ENCODE results near the gene SGSM1.

Gene SGSM1

DNA sequence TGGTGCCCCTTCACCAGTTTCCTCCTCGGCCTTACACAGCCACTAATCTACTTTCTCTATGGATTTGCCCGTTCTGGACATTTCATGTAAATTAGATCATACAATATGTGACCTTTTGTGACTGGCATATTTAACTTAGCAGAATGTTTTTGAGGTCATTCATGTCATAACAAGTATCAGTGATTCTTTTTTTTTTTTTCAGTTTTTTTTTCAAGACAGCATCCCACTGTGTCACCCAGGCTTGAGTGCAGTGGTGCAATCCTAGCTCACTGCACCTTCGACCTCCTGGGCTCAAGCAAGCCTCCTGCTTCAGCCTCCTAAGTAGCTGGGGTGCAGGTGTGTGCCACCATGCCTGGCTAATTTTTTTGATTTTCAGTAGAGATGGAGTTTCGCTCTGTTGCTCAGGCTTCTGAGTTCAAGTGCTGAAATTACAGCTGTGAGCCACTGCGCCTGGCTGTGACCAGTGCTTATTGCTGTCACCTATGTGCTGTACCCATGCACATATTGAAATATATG, 169.2 kb downstream of the SGSM1 start:
- H3K4me3 ChIP-seq (ENCODE audit: low read length): no peak overlapping the region
- no peak overlapping the region for H3K9ac ChIP-seq (ENCODE audit: low read depth, low read length)
- H3K27me3 ChIP-seq (ENCODE audit: insufficient read depth, low read length): no peaks in the 10 kb centered on the region
- no peaks in the 10 kb centered on the region for H3K36me3 ChIP-seq (ENCODE audit: insufficient read depth, low read length)
- H3K9me3 ChIP-seq (ENCODE audit: insufficient read depth, low read depth, low read length): no peaks in the 10 kb centered on the region
- WGBS: 87% methylated on average over 5 of the region's 5 CpGs
- H3K27ac ChIP-seq (ENCODE audit: low read depth, low read length): no peak overlapping the region
- H3K4me1 ChIP-seq (ENCODE audit: insufficient read depth, low read length): peaks cover 32% of the 10 kb centered on the region

DNA sequence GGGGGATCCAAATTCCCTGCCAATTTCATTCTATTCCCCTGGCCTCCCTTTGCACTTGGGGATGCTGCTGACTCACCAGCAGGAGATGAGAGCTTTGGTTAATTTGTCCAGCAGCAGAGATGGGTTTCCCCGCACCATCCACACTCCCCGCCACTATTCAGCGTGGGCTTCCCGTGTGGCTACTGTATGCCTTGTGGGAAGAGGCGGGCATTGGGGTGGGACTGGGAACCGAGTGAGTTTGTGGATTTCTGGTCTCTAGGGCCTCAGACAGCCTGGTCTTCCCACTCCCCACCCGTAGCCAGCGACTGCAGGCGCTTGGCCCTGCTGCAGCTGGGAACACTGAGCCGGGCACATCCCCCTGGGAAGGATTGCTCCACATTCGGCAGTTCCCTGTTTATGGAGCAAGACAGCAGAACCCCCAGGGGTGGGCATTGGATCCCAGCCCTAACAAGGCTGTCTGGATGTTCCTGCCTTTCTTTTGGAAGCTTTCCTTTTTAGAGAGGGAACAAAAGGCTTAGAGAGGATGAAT, 169.9 kb downstream of the SGSM1 start:
- H3K27ac ChIP-seq (ENCODE audit: low read depth, low read length): peak overlapping the region; percentile 79
- no peaks in the 10 kb centered on the region for H3K27me3 ChIP-seq (ENCODE audit: insufficient read depth, low read length)
- H3K4me1 ChIP-seq (ENCODE audit: insufficient read depth, low read length): peaks cover 29% of the 10 kb centered on the region
- WGBS: 64% methylated on average over 11 of the region's 11 CpGs
- no peaks in the 10 kb centered on the region for H3K36me3 ChIP-seq (ENCODE audit: insufficient read depth, low read length)
- no peaks in the 10 kb centered on the region for H3K9me3 ChIP-seq (ENCODE audit: insufficient read depth, low read depth, low read length)
- H3K9ac ChIP-seq (ENCODE audit: low read depth, low read length): peak overlapping the region; percentile 40; the same call in 1 of the 2 replicates
- H3K4me3 ChIP-seq (ENCODE audit: low read length): no peak overlapping the region

DNA sequence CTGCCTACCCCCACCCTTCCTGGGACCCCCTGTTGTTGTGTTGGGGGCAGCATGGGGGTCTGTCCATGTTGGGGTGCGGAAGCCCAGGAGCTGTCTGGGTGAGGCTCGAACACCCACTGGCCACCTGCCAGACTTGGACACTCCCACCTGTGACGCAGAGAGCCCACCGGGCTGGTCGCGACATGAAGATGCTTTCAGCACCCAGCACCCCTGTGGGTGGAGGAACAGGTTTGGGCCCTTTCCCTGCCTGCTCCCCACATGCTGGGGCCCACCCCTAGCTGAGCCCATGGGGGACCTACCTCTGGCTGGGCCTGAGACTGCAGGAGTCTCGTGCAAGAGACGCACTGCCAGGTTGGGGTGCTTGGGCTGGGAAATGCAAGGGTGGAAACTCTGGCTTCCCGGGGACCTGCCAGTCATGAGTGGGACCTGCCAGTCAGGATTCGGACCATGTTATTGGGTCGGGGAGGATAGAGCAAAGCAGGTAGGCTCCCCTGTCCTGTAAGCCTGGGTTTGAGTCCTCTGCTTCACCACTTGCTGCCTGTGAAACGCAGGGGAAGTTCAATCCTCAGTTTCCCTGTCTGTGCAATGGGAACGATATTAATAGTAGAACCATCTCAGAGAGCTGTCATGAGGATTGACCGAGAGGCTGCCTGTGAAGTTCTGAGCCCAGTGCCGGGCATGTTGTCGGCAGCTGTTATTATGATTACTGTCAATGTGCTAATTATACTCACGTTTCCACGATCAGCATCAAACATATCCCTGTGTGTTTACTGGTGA, 170.6 kb downstream of the SGSM1 start:
- WGBS: 88% methylated on average over 18 of the region's 18 CpGs
- Histone ChIP-seq H3K36me3 (ENCODE audit: insufficient read depth, low read length) (no peaks in the 10 kb centered on the region), H3K27ac (ENCODE audit: low read depth, low read length) (peak overlapping the region; percentile 79)

More for the DNA sequence above, 170.6 kb downstream of the SGSM1 start:
- H3K4me3 ChIP-seq (ENCODE audit: low read length): no peak overlapping the region
- no peaks in the 10 kb centered on the region for H3K27me3 ChIP-seq (ENCODE audit: insufficient read depth, low read length)
- H3K9ac ChIP-seq (ENCODE audit: low read depth, low read length): no peak overlapping the region
- no peaks in the 10 kb centered on the region for H3K9me3 ChIP-seq (ENCODE audit: insufficient read depth, low read depth, low read length)
- H3K4me1 ChIP-seq (ENCODE audit: insufficient read depth, low read length): peaks cover 29% of the 10 kb centered on the region

Measured in HUES64 (cell line).